Endodermal cell (in vitro differentiated cells): Measurements from ENCODE around the gene BPIFB6. TPM values are rescaled to one million over a fixed set of nuclear protein-coding genes. Genes with fewer than 3 reads are reported as not detected.

Experiments
- DNase-seq: peaks from one replicate; pipeline ENCODE4 v3.0.0-alpha.2; 2017
- H3K27ac ChIP-seq: 2 replicates; pipeline ENCODE4 v1.5.1; 2013; ENCODE audit warnings: mild to moderate bottlenecking, low read depth, low read length, moderate library complexity
- H3K27me3 ChIP-seq: 2 replicates; pipeline ENCODE4 v1.6.1; 2013; ENCODE audit warnings: mild to moderate bottlenecking, low read length, moderate library complexity; ENCODE audit not compliant: insufficient read depth, control insufficient read depth, poor library complexity, severe bottlenecking
- H3K36me3 ChIP-seq: 2 replicates; pipeline ENCODE4 v1.7.0; 2013; ENCODE audit warnings: mild to moderate bottlenecking, low read length, moderate library complexity; ENCODE audit not compliant: control insufficient read depth, insufficient read depth
- H3K4me1 ChIP-seq: one replicate; pipeline ENCODE4 v1.7.0; 2013; ENCODE audit warnings: low read length; ENCODE audit not compliant: control insufficient read depth, insufficient read depth
- H3K4me3 ChIP-seq: 2 replicates; pipeline ENCODE4 v1.5.1; 2013; ENCODE audit warnings: mild to moderate bottlenecking, low read length, moderate library complexity
- H3K9ac ChIP-seq: 2 replicates; pipeline ENCODE4 v1.6.1; 2013; ENCODE audit warnings: mild to moderate bottlenecking, low read length, moderate library complexity; ENCODE audit not compliant: poor library complexity, severe bottlenecking; ENCODE audit errors: extremely low read depth
- H3K9me3 ChIP-seq: 2 replicates; pipeline ENCODE4 v1.6.1; 2013; ENCODE audit warnings: mild to moderate bottlenecking, low read length, moderate library complexity; ENCODE audit not compliant: control insufficient read depth
- H3K27ac Mint-ChIP-seq: 2 replicates; pipeline ENCODE4 v1.8.0; 2020; ENCODE audit warnings: mixed read lengths
- H3K27me3 Mint-ChIP-seq: 2 replicates; pipeline ENCODE4 v1.8.0; 2021; ENCODE audit warnings: mild to moderate bottlenecking, mixed read lengths; ENCODE audit not compliant: insufficient read depth
- H3K36me3 Mint-ChIP-seq: 2 replicates; pipeline ENCODE4 v1.8.0; 2020; ENCODE audit warnings: low read depth, mixed read lengths
- H3K4me1 Mint-ChIP-seq: 2 replicates; pipeline ENCODE4 v1.8.0; 2020; ENCODE audit warnings: mixed read lengths
- H3K4me3 Mint-ChIP-seq: 2 replicates; pipeline ENCODE4 v1.8.0; 2020; ENCODE audit warnings: mild to moderate bottlenecking, moderate library complexity, mixed read lengths
- H3K9me3 Mint-ChIP-seq: 2 replicates; pipeline ENCODE4 v1.8.0; 2020; ENCODE audit warnings: mild to moderate bottlenecking, mixed read lengths
- WGBS, 2 experiments: methylation state at CpG; one replicate each; pipeline versions ENCODE4 v1.1.5 to v1.1.7; 2013; ENCODE audit warnings: missing lambda C conversion rate in 2 of 2, mixed read lengths in 1 of 2; ENCODE audit not compliant: insufficient coverage in 1 of 2, insufficient read length in 1 of 2; 5-methylcytosine and 5-hydroxymethylcytosine counted together
- total RNA-seq, 2 donors: library from RNA; stranded (reverse); fragmentation: NEBNext Ultra II Directional in 1 of 2; extraction: Animal tissue kit (Norgen Biotek cat#: 25700) in 1 of 2; gene quantifications; 2 replicates in 1 of 2; 3 replicates in 1 of 2; pipeline ENCODE4 v1.2.1, GENCODE V29; 2021
- TF ChIP-seq, protein P1 (sequence below): fragments of 200-600 bp; sonication (generic); conservative IDR thresholded peaks from 2 replicates; pipeline ENCODE4 v1.5.0; 2021; ENCODE audit warnings: antibody characterized with exemption, mild to moderate bottlenecking

BPIFB6 gene
- total RNA-seq, 2 donors from 2014 or later, result not detected

DNA sequence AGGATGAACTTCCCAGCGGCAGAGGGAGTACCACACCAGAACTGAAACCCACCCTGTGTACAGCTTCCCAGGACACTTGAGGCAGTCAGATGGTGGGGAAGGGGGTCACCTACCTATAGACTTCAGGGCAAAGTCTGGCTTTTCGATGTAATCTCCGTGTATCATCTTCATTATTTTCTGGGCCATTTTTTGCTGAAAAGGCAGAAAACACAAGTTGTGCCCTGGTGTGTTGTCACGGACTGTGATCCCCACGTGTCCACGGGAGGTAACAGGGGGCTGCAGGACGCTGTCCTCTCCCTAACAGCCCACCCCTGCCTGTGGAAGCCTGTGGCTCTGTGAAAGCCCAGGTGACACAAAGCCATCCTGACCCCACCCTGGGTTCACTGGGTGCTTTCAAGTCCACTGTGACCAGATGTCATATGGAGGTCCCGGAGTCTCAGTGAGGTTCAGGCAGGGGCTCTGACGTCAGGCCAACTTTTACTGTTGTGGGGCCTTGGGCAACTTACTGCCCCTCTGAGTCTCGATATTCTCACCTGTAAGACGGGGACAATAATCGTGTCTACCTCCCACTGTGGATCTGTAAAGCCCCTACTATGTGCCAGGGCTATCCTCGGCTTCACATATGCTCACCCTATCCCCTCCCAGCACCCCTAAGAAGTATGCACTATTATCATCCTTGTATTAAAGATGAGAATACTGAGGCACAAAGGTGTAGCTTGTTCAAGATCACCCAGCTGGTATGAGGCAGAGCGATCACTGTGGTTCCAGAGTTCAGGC is 41.8 kb upstream of the BPIFB6 start:
- Mint-ChIP-seq H3K36me3 (no peaks in the 10 kb centered on the region), H3K27me3 (no peaks in the 10 kb centered on the region), H3K27ac (no peak overlapping the region), H3K4me1 (peaks cover 10% of the 10 kb centered on the region), H3K4me3 (no peak overlapping the region), H3K9me3 (peaks cover under 1% of the 10 kb centered on the region)
- Histone ChIP-seq H3K36me3 (no peaks in the 10 kb centered on the region), H3K9ac (no peak overlapping the region), H3K27ac (no peak overlapping the region), H3K4me3 (no peak overlapping the region), H3K27me3 (no peaks in the 10 kb centered on the region), H3K9me3 (no peaks in the 10 kb centered on the region), H3K4me1 (no peaks in the 10 kb centered on the region)
- TF ChIP-seq, protein P1, sequence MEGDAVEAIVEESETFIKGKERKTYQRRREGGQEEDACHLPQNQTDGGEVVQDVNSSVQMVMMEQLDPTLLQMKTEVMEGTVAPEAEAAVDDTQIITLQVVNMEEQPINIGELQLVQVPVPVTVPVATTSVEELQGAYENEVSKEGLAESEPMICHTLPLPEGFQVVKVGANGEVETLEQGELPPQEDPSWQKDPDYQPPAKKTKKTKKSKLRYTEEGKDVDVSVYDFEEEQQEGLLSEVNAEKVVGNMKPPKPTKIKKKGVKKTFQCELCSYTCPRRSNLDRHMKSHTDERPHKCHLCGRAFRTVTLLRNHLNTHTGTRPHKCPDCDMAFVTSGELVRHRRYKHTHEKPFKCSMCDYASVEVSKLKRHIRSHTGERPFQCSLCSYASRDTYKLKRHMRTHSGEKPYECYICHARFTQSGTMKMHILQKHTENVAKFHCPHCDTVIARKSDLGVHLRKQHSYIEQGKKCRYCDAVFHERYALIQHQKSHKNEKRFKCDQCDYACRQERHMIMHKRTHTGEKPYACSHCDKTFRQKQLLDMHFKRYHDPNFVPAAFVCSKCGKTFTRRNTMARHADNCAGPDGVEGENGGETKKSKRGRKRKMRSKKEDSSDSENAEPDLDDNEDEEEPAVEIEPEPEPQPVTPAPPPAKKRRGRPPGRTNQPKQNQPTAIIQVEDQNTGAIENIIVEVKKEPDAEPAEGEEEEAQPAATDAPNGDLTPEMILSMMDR, result no peak
- DNase-seq, result no peak
- 87 to 89% methylated on average over 11 to 14 of the region's 14 CpGs for WGBS, 2 experiments

DNA sequence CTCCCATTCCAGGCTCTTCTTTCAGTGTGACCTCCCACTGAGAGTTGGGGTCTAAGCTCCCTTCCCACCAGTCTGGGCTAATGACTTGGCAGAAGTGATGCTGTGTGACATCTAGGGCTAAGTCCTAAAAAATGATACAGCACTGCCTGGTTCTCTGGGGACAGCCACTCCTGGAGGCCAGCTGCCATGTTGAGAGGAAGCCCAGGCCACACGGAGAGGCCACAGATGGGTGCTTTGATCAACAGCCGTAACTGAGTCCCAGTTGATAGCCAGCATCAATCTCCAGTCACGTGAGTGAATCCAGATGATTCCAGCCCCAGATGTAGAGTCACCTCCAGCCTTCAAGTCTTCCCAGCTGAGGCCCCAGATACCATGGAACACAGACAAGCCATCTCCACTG is 41.0 kb upstream of the BPIFB6 start:
- Mint-ChIP-seq H3K4me1 (peaks cover 3% of the 10 kb centered on the region), H3K27ac (no peak overlapping the region), H3K9me3 (peaks cover 7% of the 10 kb centered on the region), H3K27me3 (no peaks in the 10 kb centered on the region), H3K36me3 (no peaks in the 10 kb centered on the region), H3K4me3 (no peak overlapping the region)
- no peak for DNase-seq
- 85 to 90% methylated on average over 2 to 3 of the region's 3 CpGs for WGBS, 2 experiments
- Histone ChIP-seq H3K4me1 (no peaks in the 10 kb centered on the region), H3K27ac (no peak overlapping the region), H3K27me3 (no peaks in the 10 kb centered on the region), H3K9me3 (peaks cover 4% of the 10 kb centered on the region), H3K36me3 (no peaks in the 10 kb centered on the region), H3K9ac (no peak overlapping the region), H3K4me3 (no peak overlapping the region)
- TF ChIP-seq, protein P1, result no peak

DNA sequence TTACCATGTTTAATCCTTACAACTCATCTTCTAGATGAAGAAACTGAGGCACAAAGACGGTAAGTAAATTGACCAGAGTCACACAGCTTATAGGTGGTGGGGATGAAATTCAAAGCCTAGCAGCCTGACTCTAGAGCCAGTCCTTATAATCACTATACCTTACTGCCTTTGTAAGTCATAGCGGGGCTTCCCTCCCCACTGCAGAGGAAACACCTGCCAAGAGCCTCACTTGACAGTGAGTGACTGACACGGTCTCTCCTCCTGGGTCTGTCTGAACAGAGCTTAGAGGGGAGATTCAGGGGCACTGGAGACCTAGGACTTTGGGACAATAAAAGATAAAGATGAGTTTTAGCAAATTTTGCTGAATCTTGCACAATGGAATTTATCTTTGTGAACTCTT is 40.1 kb upstream of the BPIFB6 start:
- H3K27ac Mint-ChIP-seq, result no peak overlapping the region
- Histone ChIP-seq H3K27ac (no peak overlapping the region), H3K4me1 (no peaks in the 10 kb centered on the region), H3K9ac (no peak overlapping the region), H3K27me3 (no peaks in the 10 kb centered on the region), H3K4me3 (no peak overlapping the region), H3K36me3 (no peaks in the 10 kb centered on the region), H3K9me3 (peaks cover 9% of the 10 kb centered on the region)
- no peak overlapping the region for H3K4me3 Mint-ChIP-seq
- no peak for DNase-seq
- peaks cover 11% of the 10 kb centered on the region for H3K9me3 Mint-ChIP-seq
- no peaks in the 10 kb centered on the region for H3K36me3 Mint-ChIP-seq
- H3K27me3 Mint-ChIP-seq, result no peaks in the 10 kb centered on the region
- H3K4me1 Mint-ChIP-seq, result no peaks in the 10 kb centered on the region
- WGBS, 2 experiments, result 88 to 90% methylated on average over 1 to 3 of the region's 3 CpGs
- TF ChIP-seq, protein P1, result no peak
